Erythroblast (primary cell): ENCODE data around the gene NINL.

Experiments used
- GATA1 ChIP-seq: IDR thresholded peaks from 2 replicates; pipeline ENCODE4 v1.6.1; 2011; ENCODE audit warnings: low read depth, mild to moderate bottlenecking, control low read depth, low read length, moderate library complexity
- POLR2A ChIP-seq: IDR thresholded peaks from 2 replicates; pipeline ENCODE4 v1.6.1; 2011; ENCODE audit warnings: mild to moderate bottlenecking, low read length

GRCh38 chr20:25538838-25539665 is 46.3 kb downstream of the NINL start:
- no peak for TF ChIP-seq POLR2A
- no peak for TF ChIP-seq GATA1
